22Rv1 (cell line): ENCODE measurements around the gene UBE4B.

Experiments used
- CTCF ChIP-seq: fragments of 450-650 bp; IDR thresholded peaks from 2 replicates; pipeline ENCODE4 v1.5.1; 2017; ENCODE audit warnings: mild to moderate bottlenecking
- ZFX ChIP-seq: fragments of 450-650 bp; IDR thresholded peaks from 2 replicates; pipeline ENCODE4 v1.6.1; 2017; ENCODE audit warnings: antibody characterized with exemption, borderline replicate concordance

- TF ChIP-seq CTCF (no peak), ZFX (no peak)
These were observed 154.2 kb downstream of the UBE4B start for GRCh38 chr1:10187026-10187334.
